GM12865 (cell line): ENCODE data around the gene COL18A1.

Source experiments
- DNase-seq: peaks from one replicate; pipeline ENCODE4 v3.0.0; 2010; ENCODE audit warnings: low read depth
- H3K4me3 ChIP-seq: 2 replicates; pipeline ENCODE4 v1.5.1; 2011; ENCODE audit warnings: mild to moderate bottlenecking, low read depth, low read length, control low read depth
- CTCF ChIP-seq: IDR thresholded peaks from 2 replicates; pipeline ENCODE4 v1.5.1; 2011; ENCODE audit warnings: low read length, control low read depth, low read depth, inconsistent platforms; ENCODE audit not compliant: insufficient read depth; ENCODE audit errors: missing control alignments

The COL18A1 gene

GRCh38 chr21:45482899-45483821, 78.2 kb downstream of the COL18A1 start:
- no peak for DNase-seq
- H3K4me3 ChIP-seq: no peak overlapping the region
- no peak for TF ChIP-seq CTCF

- TF ChIP-seq CTCF: no peak
- no peak overlapping the region for H3K4me3 ChIP-seq
- no peak for DNase-seq
Observed at GRCh38 chr21:45484318-45484717, 79.4 kb downstream of the COL18A1 start.

- no peak for TF ChIP-seq CTCF
- no peak for DNase-seq
Observed at GRCh38 chr21:45485686-45486442, 80.9 kb downstream of the COL18A1 start.

GRCh38 chr21:45486443-45487160, 81.6 kb downstream of the COL18A1 start:
- no peak for TF ChIP-seq CTCF
- no peak overlapping the region for H3K4me3 ChIP-seq
- no peak for DNase-seq

More at GRCh38 chr21:45485686-45486442, 80.9 kb downstream of the COL18A1 start:
- no peak overlapping the region for H3K4me3 ChIP-seq

GRCh38 chr21:45487161-45487806, 82.3 kb downstream of the COL18A1 start:
- TF ChIP-seq CTCF: no peak
- no peak for DNase-seq
- no peak overlapping the region for H3K4me3 ChIP-seq

- H3K4me3 ChIP-seq: no peak overlapping the region
- no peak for DNase-seq
- no peak for TF ChIP-seq CTCF
Observed at GRCh38 chr21:45487891-45488600, 83.1 kb downstream of the COL18A1 start.
